Small intestine (tissue), 7 donors: Measurements from ENCODE around the gene UBXN11. TPM values are rescaled to one million over a fixed set of nuclear protein-coding genes. Genes with fewer than 3 reads are reported as not detected.
A peak's percentile ranks its signal among the peaks of the same experiment; 100 is the strongest.

Experiments used
- DNase-seq, 2 donors: peaks; one replicate each; pipeline versions ENCODE4 v3.0.0 to v3.0.0-alpha.2; 2013
- FAIRE-seq: peaks from 2 replicates; lab custom pipeline; 2012; peaks lifted over from hg19 to GRCh38; lab: Jason Lieb, UNC
- H3K27ac ChIP-seq, 3 donors: one replicate each; pipeline ENCODE4 v1.5.1; 2013; ENCODE audit warnings: low read length in 2 of 3, mild to moderate bottlenecking in 2 of 3, control low read depth in 1 of 3, inconsistent platforms in 1 of 3, low read depth in 1 of 3, moderate library complexity in 1 of 3
- H3K27me3 ChIP-seq, 3 donors: one replicate each; pipeline ENCODE4 v1.6.1; 2013; ENCODE audit warnings: low read length in 3 of 3, inconsistent platforms in 1 of 3; ENCODE audit not compliant: control insufficient read depth in 3 of 3, insufficient read depth in 3 of 3
- H3K36me3 ChIP-seq, 3 donors: one replicate each; pipeline ENCODE4 v1.6.1; 2013; ENCODE audit warnings: low read length in 3 of 3, inconsistent platforms in 1 of 3, low read depth in 1 of 3, mild to moderate bottlenecking in 1 of 3, moderate library complexity in 1 of 3; ENCODE audit not compliant: control insufficient read depth in 3 of 3, insufficient read depth in 2 of 3
- H3K4me1 ChIP-seq, 3 donors: one replicate each; pipeline ENCODE4 v1.6.1; 2013; ENCODE audit warnings: low read length in 2 of 3, inconsistent platforms in 1 of 3, low read depth in 1 of 3, mild to moderate bottlenecking in 1 of 3, moderate library complexity in 1 of 3; ENCODE audit not compliant: control insufficient read depth in 3 of 3, insufficient read depth in 2 of 3
- H3K4me3 ChIP-seq, 3 donors: one replicate each; pipeline ENCODE4 v1.5.1; 2013; ENCODE audit warnings: low read length in 3 of 3, control low read depth in 1 of 3, inconsistent platforms in 1 of 3, low read depth in 1 of 3, mild to moderate bottlenecking in 1 of 3, moderate library complexity in 1 of 3
- H3K9me3 ChIP-seq, 2 donors: one replicate each; pipeline ENCODE4 v1.6.1; 2013; ENCODE audit warnings: low read depth in 1 of 2, low read length in 1 of 2; ENCODE audit not compliant: control insufficient read depth in 2 of 2, insufficient read depth in 1 of 2
- WGBS, 3 donors: extraction: QIAGEN DNeasy Blood & Tissue Kit; methylation state at CpG; one replicate each; pipeline ENCODE4 v1.1.7; 2013; 5-methylcytosine and 5-hydroxymethylcytosine counted together
- polyA plus RNA-seq, 4 donors: library from polyadenylated mRNA; stranded (reverse) in 3 of 4; unstranded in 1 of 4; fragments of 200-250 nt in 3 of 4; fragments of 120-200 nt in 1 of 4; gene quantifications; one replicate each; pipeline versions ENCODE4 v1.2.1 to v1.2.3, GENCODE V29; 2013
- donor health status: healthy with polysubstance abuse.
- donor health status: control.
- donor health status: control.
- donor health status: Bipolar disorder and iron deficiency.
- donor health status: healthy.

The UBXN11 gene
- polyA plus RNA-seq, 4 donors: 1.1 to 35.5 (median 11.4) TPM

- FAIRE-seq (no peak), DNase-seq (no peak)
- Histone ChIP-seq H3K4me1 (peaks cover 2 to 32% (median 13%) of the 10 kb centered on the region in 3 donors), H3K4me3 (no peak overlapping the region), H3K9me3 (no peaks in the 10 kb centered on the region), H3K27me3 (no peaks in the 10 kb centered on the region), H3K27ac (peak overlapping the region in 2 of 3 donors; percentile 53 to 72), H3K36me3 (peaks cover 0 to 75% (median 2%) of the 10 kb centered on the region in 3 donors)
- WGBS, 3 donors: 68 to 83% (median 72%) methylated on average over 12 of the region's 12 CpGs
Observed at GRCh38 chr1:26283871-26284596, 22.4 kb downstream of the UBXN11 start.

- FAIRE-seq: no peak
- no peaks in the 10 kb centered on the region for H3K27me3 ChIP-seq
- H3K27ac ChIP-seq: peak overlapping the region in 2 of 3 donors; percentile 1 to 72
- H3K4me3 ChIP-seq: no peak overlapping the region
- no peaks in the 10 kb centered on the region for H3K9me3 ChIP-seq
- peaks cover 0 to 70% (median 2%) of the 10 kb centered on the region in 3 donors for H3K36me3 ChIP-seq
- H3K4me1 ChIP-seq: peaks cover 3 to 39% (median 16%) of the 10 kb centered on the region in 3 donors
- 68 to 76% (median 73%) methylated on average over 4 of the region's 4 CpGs for WGBS, 3 donors
- no peak for DNase-seq
Observed at GRCh38 chr1:26283279-26283853, 23.1 kb downstream of the UBXN11 start.

GRCh38 chr1:26282401-26282918, 24.0 kb downstream of the UBXN11 start:
- DNase-seq (no peak), FAIRE-seq (no peak)
- H3K4me1 ChIP-seq: peaks cover 11 to 48% (median 22%) of the 10 kb centered on the region in 3 donors
- peaks cover 0 to 71% (median 2%) of the 10 kb centered on the region in 3 donors for H3K36me3 ChIP-seq
- no peaks in the 10 kb centered on the region for H3K9me3 ChIP-seq
- no peaks in the 10 kb centered on the region for H3K27me3 ChIP-seq
- H3K4me3 ChIP-seq: no peak overlapping the region
- WGBS, 3 donors: 78 to 92% (median 83%) methylated on average over 19 to 22 of the region's 22 CpGs
- peak overlapping the region in 1 of 3 donors; percentile 9 for H3K27ac ChIP-seq

- FAIRE-seq (no peak), DNase-seq (peak in 1 of 2 donors; percentile 49)
- H3K36me3 ChIP-seq: peaks cover 0 to 72% (median 2%) of the 10 kb centered on the region in 3 donors
- H3K27ac ChIP-seq: peak overlapping the region in 2 of 3 donors; percentile 24 to 32
- H3K4me3 ChIP-seq: no peak overlapping the region
- no peaks in the 10 kb centered on the region for H3K27me3 ChIP-seq
- H3K4me1 ChIP-seq: peaks cover 15 to 53% (median 27%) of the 10 kb centered on the region in 3 donors
- no peaks in the 10 kb centered on the region for H3K9me3 ChIP-seq
- WGBS, 3 donors: 48 to 71% (median 66%) methylated on average over 15 of the region's 15 CpGs
Observed at GRCh38 chr1:26281971-26282370, 24.5 kb downstream of the UBXN11 start.

- H3K36me3 ChIP-seq: peaks cover 0 to 74% (median 2%) of the 10 kb centered on the region in 3 donors
- H3K9me3 ChIP-seq: no peaks in the 10 kb centered on the region
- H3K4me1 ChIP-seq: peaks cover 22 to 59% (median 34%) of the 10 kb centered on the region in 3 donors
- 86 to 99% (median 94%) methylated on average over 5 of the region's 5 CpGs for WGBS, 3 donors
- no peak for FAIRE-seq
- peak overlapping the region in 2 of 3 donors; percentile 24 to 93 for H3K27ac ChIP-seq
- no peaks in the 10 kb centered on the region for H3K27me3 ChIP-seq
- DNase-seq: no peak
- peak overlapping the region in 1 of 3 donors; percentile 8 for H3K4me3 ChIP-seq
Observed at GRCh38 chr1:26281091-26281958, 25.1 kb downstream of the UBXN11 start.

- no peak for FAIRE-seq
- peak in 1 of 2 donors; percentile 21 for DNase-seq
- WGBS, 3 donors: 28 to 37% (median 30%) methylated on average over 15 to 20 of the region's 20 CpGs
Observed at GRCh38 chr1:26280333-26281042, 25.9 kb downstream of the UBXN11 start.

GRCh38 chr1:26279456-26280332, 26.7 kb downstream of the UBXN11 start, which contains the start of gene SH3BGRL3:
TSS of gene SH3BGRL3 (plus strand) at chr1:26280086. CDS start at chr1:26280156, 70 bp downstream.
- peaks cover 22 to 64% (median 31%) of the 10 kb centered on the region in 3 donors for H3K4me1 ChIP-seq
- peak; percentile 90 to 95 for DNase-seq

More at GRCh38 chr1:26280333-26281042, 25.9 kb downstream of the UBXN11 start:
- Histone ChIP-seq H3K4me3 (peak overlapping the region; percentile 91 to 95 (median 93)), H3K4me1 (peaks cover 22 to 68% (median 34%) of the 10 kb centered on the region in 3 donors), H3K36me3 (peaks cover 0 to 71% (median 2%) of the 10 kb centered on the region in 3 donors), H3K27ac (peak overlapping the region; percentile 92 to 96 (median 93)), H3K9me3 (no peaks in the 10 kb centered on the region), H3K27me3 (no peaks in the 10 kb centered on the region)

More at GRCh38 chr1:26279456-26280332, 26.7 kb downstream of the UBXN11 start, which contains the start of gene SH3BGRL3:
- H3K9me3 ChIP-seq: no peaks in the 10 kb centered on the region
- no peaks in the 10 kb centered on the region for H3K27me3 ChIP-seq
- WGBS, 3 donors: 1% methylated on average over 38 to 66 of the region's 66 CpGs
- peaks cover 0 to 67% (median 2%) of the 10 kb centered on the region in 3 donors for H3K36me3 ChIP-seq
- H3K4me3 ChIP-seq: peak within 1 kb of the TSS; percentile 91 to 95 (median 93)
- H3K27ac ChIP-seq: peak within 1 kb of the TSS; percentile 92 to 96 (median 93)
- no peak for FAIRE-seq
